NCI-H2081 treated with DMSO at 0.1 percent for 48 hours (cell line): ENCODE results near the gene PCDHA7.
"Not testable (repeated sequence)": the region's sequence is repeated elsewhere in the genome, so short reads cannot be mapped to it uniquely, and the experiment has no call there.

Source experiments
- DNase-seq: peaks from one replicate; lab custom pipeline; 2025; lab: John Stamatoyannopoulos, UW

The PCDHA7 gene

GRCh38 chr5:140833993-140834392 lies at the start of gene PCDHA7:
Gene PCDHA7, plus strand, starts transcription at chr5:140834269. Its CDS starts 115 bp downstream, at chr5:140834384.
- no peak for DNase-seq

- no peak for DNase-seq
Measured at GRCh38 chr5:140785905-140786686, 48.0 kb upstream of the PCDHA7 start, which contains the start of gene PCDHA1. Gene PCDHA1, plus strand, starts transcription at chr5:140786140.

GRCh38 chr5:140787422-140787821 lies 46.6 kb upstream of the PCDHA7 start:
- DNase-seq, result not testable (repeated sequence)

GRCh38 chr5:140787849-140788504 lies 46.1 kb upstream of the PCDHA7 start:
- DNase-seq, result not testable (repeated sequence)

- no peak for DNase-seq
Measured at GRCh38 chr5:140791089-140791488, 43.0 kb upstream of the PCDHA7 start.

GRCh38 chr5:140794595-140795258 lies 39.3 kb upstream of the PCDHA7 start, which contains the start of gene PCDHA2:
Gene PCDHA2, plus strand, starts transcription at chr5:140794852.
- DNase-seq, result no peak

- no peak for DNase-seq
Measured at GRCh38 chr5:140795259-140795641, 38.8 kb upstream of the PCDHA7 start.

GRCh38 chr5:140796072-140796717 lies 37.9 kb upstream of the PCDHA7 start:
- not testable (repeated sequence) for DNase-seq

GRCh38 chr5:140796718-140797095 lies 37.4 kb upstream of the PCDHA7 start:
- DNase-seq, result no peak

GRCh38 chr5:140800816-140801493 lies 33.1 kb upstream of the PCDHA7 start, which contains the start of gene PCDHA3:
Gene PCDHA3, plus strand, starts transcription at chr5:140801057.
- DNase-seq, result no peak

- DNase-seq, result no peak
Measured at GRCh38 chr5:140801494-140801841, 32.6 kb upstream of the PCDHA7 start.

GRCh38 chr5:140802381-140802780 lies 31.7 kb upstream of the PCDHA7 start:
- not testable (repeated sequence) for DNase-seq

GRCh38 chr5:140802781-140803271 lies 31.2 kb upstream of the PCDHA7 start:
- DNase-seq, result no peak

GRCh38 chr5:140806834-140807775 lies 27.0 kb upstream of the PCDHA7 start, which contains the start of gene PCDHA4:
Gene PCDHA4, plus strand, starts transcription at chr5:140807068.
- no peak for DNase-seq

GRCh38 chr5:140808241-140808888 lies 25.7 kb upstream of the PCDHA7 start:
- not testable (repeated sequence) for DNase-seq

- no peak for DNase-seq
Measured at GRCh38 chr5:140808889-140809291, 25.2 kb upstream of the PCDHA7 start.

- DNase-seq, result no peak
Measured at GRCh38 chr5:140821375-140822280, 12.4 kb upstream of the PCDHA7 start, which contains the start of gene PCDHA5. Gene PCDHA5, plus strand, starts transcription at chr5:140821613.

- no peak for DNase-seq
Measured at GRCh38 chr5:140822281-140822629, 11.8 kb upstream of the PCDHA7 start.

GRCh38 chr5:140822969-140823368 lies 11.1 kb upstream of the PCDHA7 start:
- DNase-seq, result not testable (repeated sequence)
